HepG2 (cell line): ENCODE measurements around the gene C10orf67. TPM values are rescaled to one million over a fixed set of nuclear protein-coding genes. Genes with fewer than 3 reads are reported as not detected.
"Not testable (repeated sequence)": the region's sequence is repeated elsewhere in the genome, so short reads cannot be mapped to it uniquely, and the experiment has no call there.

Experiments used
- ATAC-seq: fragments of 200-7000 bp; cut with Tn5 transposase; 3 replicates; pipeline ENCODE4 v1.9.1; 2020; ENCODE audit warnings: mild to moderate bottlenecking, moderate library complexity
- BruUV-seq: library from RNA; stranded (reverse); fragments of 400-500 nt; replicated peaks from 2 replicates; lab custom pipeline; 2021; lab: Mats Ljungman, UMichigan
- CTCF ChIA-PET: fragments of 300-600 bp; formaldehyde crosslinking; extraction: SDS; loops from one replicate; lab custom pipeline; 2021; ENCODE audit warnings: low total read pairs, inconsistent platforms, low intra/inter-chr PET ratio; lab: Yijun Ruan, JAX
- POLR2A ChIA-PET: fragments of 350-600 bp; sonication (Branson Sonifier 250); formaldehyde crosslinking; loops from one replicate; lab custom pipeline; 2020; ENCODE audit warnings: antibody characterized with exemption, inconsistent platforms; lab: Yijun Ruan, JAX
- DNase-seq: peaks from one replicate; pipeline ENCODE4 v3.0.0-alpha.2; 2015; ENCODE audit warnings: low spot score
- FAIRE-seq: peaks from 3 replicates; lab custom pipeline; 2011; peaks lifted over from hg19 to GRCh38; lab: Jason Lieb, UNC
- H2AFZ ChIP-seq: one replicate; pipeline ENCODE4 v1.6.1; 2011; ENCODE audit warnings: low read length, inconsistent platforms
- H3K27ac ChIP-seq: fragments of 300-600 bp; 3 replicates; pipeline ENCODE4 v1.8.0; 2011; ENCODE audit warnings: mixed run types, mild to moderate bottlenecking, mixed read lengths, low read length, inconsistent platforms; ENCODE audit not compliant: insufficient read depth; ENCODE audit errors: extremely low read length
- H3K27me3 ChIP-seq, 2 experiments: fragments of 200-600 bp in 1 of 2; 2 replicates in 1 of 2; 3 replicates in 1 of 2; pipeline versions ENCODE4 v1.6.0 to v1.8.0; 2011; ENCODE audit warnings: low read length in 2 of 2, mild to moderate bottlenecking in 2 of 2, moderate library complexity in 2 of 2, inconsistent platforms in 1 of 2; ENCODE audit not compliant: insufficient read depth in 2 of 2, control insufficient read depth in 1 of 2
- H3K36me3 ChIP-seq, 2 experiments: fragments of 200-600 bp in 1 of 2; replicated peaks in 1 of 2; 2 replicates in 1 of 2; 3 replicates in 1 of 2; pipeline versions ENCODE4 v1.5.1 to v1.8.0; 2011; ENCODE audit warnings: low read length in 2 of 2, inconsistent platforms in 1 of 2; ENCODE audit not compliant: insufficient read depth in 2 of 2, control insufficient read depth in 1 of 2
- H3K4me1 ChIP-seq: 2 replicates; pipeline ENCODE4 v1.5.1; 2012; ENCODE audit warnings: low read length, inconsistent platforms; ENCODE audit not compliant: insufficient read depth
- H3K4me2 ChIP-seq: 2 replicates; pipeline ENCODE4 v1.6.0; 2011; ENCODE audit warnings: low read depth, low read length, inconsistent platforms
- H3K4me3 ChIP-seq, 3 experiments: fragments of 200-600 bp in 1 of 3; sonication (generic), shearing (Covaris generic) in 1 of 3; replicated peaks in 1 of 3; 2 replicates each; pipeline ENCODE4 v1.5.1; 2011 to 2016; ENCODE audit warnings: low read length in 3 of 3, inconsistent platforms in 2 of 3, low read depth in 2 of 3, mild to moderate bottlenecking in 2 of 3, control low read depth in 1 of 3, mixed read lengths in 1 of 3; ENCODE audit not compliant: insufficient read depth in 1 of 3
- H3K79me2 ChIP-seq: one replicate; pipeline ENCODE4 v1.6.1; 2011; ENCODE audit warnings: low read length, inconsistent platforms; ENCODE audit not compliant: insufficient read depth
- H3K9ac ChIP-seq: 2 replicates; pipeline ENCODE4 v1.6.0; 2011; ENCODE audit warnings: mild to moderate bottlenecking, low read depth, low read length, inconsistent platforms; ENCODE audit not compliant: insufficient read depth
- H3K9me3 ChIP-seq: 2 replicates; pipeline ENCODE4 v1.5.1; 2012; ENCODE audit warnings: mild to moderate bottlenecking, low read length
- H4K20me1 ChIP-seq: 2 replicates; pipeline ENCODE4 v1.6.0; 2011; ENCODE audit warnings: inconsistent platforms, mild to moderate bottlenecking, low read length, moderate library complexity; ENCODE audit not compliant: insufficient read depth
- ATF7 ChIP-seq, 2 experiments: fragments of 450-650 bp in 1 of 2; sonication (generic) in 1 of 2; formaldehyde crosslinking in 1 of 2; IDR thresholded peaks; 2 replicates each; pipeline versions ENCODE4 v1.4.0 to v1.6.1; 2016 to 2020; ENCODE audit warnings: antibody characterized with exemption in 1 of 2, mild to moderate bottlenecking in 1 of 2, missing genetic modification reagents in 1 of 2
- CBFB ChIP-seq: sonication (generic); formaldehyde crosslinking; IDR thresholded peaks from 2 replicates; pipeline ENCODE4 v1.4.0; 2020; ENCODE audit warnings: missing genetic modification reagents
- HDAC1 ChIP-seq: sonication (generic); formaldehyde crosslinking; IDR thresholded peaks from 2 replicates; pipeline ENCODE4 v1.5.1; 2020; ENCODE audit warnings: mild to moderate bottlenecking, missing genetic modification reagents
- HES4 ChIP-seq: sonication (generic); formaldehyde crosslinking; IDR thresholded peaks from 2 replicates; pipeline ENCODE4 v1.9.0; 2021; ENCODE audit warnings: mild to moderate bottlenecking, missing genetic modification reagents, borderline replicate concordance
- HHEX ChIP-seq: IDR thresholded peaks from 2 replicates; pipeline ENCODE4 v1.6.1; 2016; ENCODE audit warnings: control low read depth
- TEAD3 ChIP-seq: optimal IDR thresholded peaks from 2 replicates; pipeline ENCODE3; 2016; ENCODE audit warnings: borderline replicate concordance
- ZNF317 ChIP-seq: sonication (generic); formaldehyde crosslinking; IDR thresholded peaks from 2 replicates; pipeline ENCODE4 v1.5.0; 2020; ENCODE audit warnings: mild to moderate bottlenecking, missing genetic modification reagents
- ZNF367 ChIP-seq: sonication (generic); formaldehyde crosslinking; IDR thresholded peaks from 2 replicates; pipeline ENCODE4 v1.4.0; 2020; ENCODE audit warnings: missing genetic modification reagents, borderline replicate concordance
- ZNF569 ChIP-seq: sonication (generic); formaldehyde crosslinking; IDR thresholded peaks from 2 replicates; pipeline ENCODE4 v1.5.0; 2020; ENCODE audit warnings: mild to moderate bottlenecking, missing genetic modification reagents, moderate library complexity, borderline replicate concordance
- ZNF577 ChIP-seq: sonication (generic); formaldehyde crosslinking; IDR thresholded peaks from 2 replicates; pipeline ENCODE4 v1.4.0; 2020; ENCODE audit warnings: mild to moderate bottlenecking, low read depth, missing genetic modification reagents, borderline replicate concordance
- ZNF687 ChIP-seq: sonication (generic); formaldehyde crosslinking; IDR thresholded peaks from 2 replicates; pipeline ENCODE4 v1.5.1; 2020; ENCODE audit warnings: mild to moderate bottlenecking, missing genetic modification reagents, moderate library complexity
- ZNF782 ChIP-seq: sonication (generic); formaldehyde crosslinking; IDR thresholded peaks from 2 replicates; pipeline ENCODE4 v1.4.0; 2020; ENCODE audit warnings: missing genetic modification reagents, mild to moderate bottlenecking, borderline replicate concordance
- WGBS: methylation state at CpG from one replicate; pipeline ENCODE4 v1.1.6; 2017; ENCODE audit warnings: low lambda C conversion rate; 5-methylcytosine and 5-hydroxymethylcytosine counted together
- in situ Hi-C: cut with HindIII; loops from 2 replicates; pipeline ENCODE4 v1.10.0; 2017; ENCODE audit warnings: low pct_unique_long_range_greater_than_20kb; ENCODE audit not compliant: extremely low pct_ligation_motif_present
- intact Hi-C: fragments of 100-400 bp; cut with micrococcal nuclease; formaldehyde crosslinking; loops from one replicate; pipeline ENCODE4 v1.10.0; 2022; ENCODE audit not compliant: unreplicated experiment
- polyA plus RNA-seq, 8 experiments: library from polyadenylated mRNA; depleted of rRNA in 3 of 8; stranded (reverse) in 7 of 8; unstranded in 1 of 8; fragments of >200 nt; fragmentation: Illumina TruSeq in 4 of 8; extraction: Trizol in 4 of 8; gene quantifications; 2 replicates each; pipeline versions ENCODE4 v1.2.1 to v1.2.3, GENCODE V29; 2011 to 2016; ENCODE audit warnings: low read depth in 4 of 8, missing spikeins in 1 of 8, mixed read lengths in 1 of 8; ENCODE audit not compliant: insufficient read depth in 1 of 8
- total RNA-seq, 5 experiments: library from RNA; depleted of rRNA; stranded (reverse); fragments of >200 nt; fragmentation: Illumina TruSeq; extraction: Trizol; gene quantifications; 2 replicates each; pipeline ENCODE4 v1.2.3, GENCODE V29; 2016; ENCODE audit warnings: low read depth in 1 of 5
- TF ChIP-seq, protein P1 (sequence below): sonication (generic); formaldehyde crosslinking; IDR thresholded peaks from 2 replicates; pipeline ENCODE4 v1.4.0; 2020; ENCODE audit warnings: mild to moderate bottlenecking, missing genetic modification reagents, borderline replicate concordance

Gene C10orf67
- total and polyA plus RNA-seq, 2 of the 13 experiments (the other 11 are each of a cell fraction or from before 2014, with no cell fraction given): not detected

- H3K36me3 ChIP-seq, CTCF ChIA-PET, H2AFZ ChIP-seq, intact Hi-C loops, H3K27me3 ChIP-seq, H3K27ac ChIP-seq, H3K4me2 ChIP-seq, DNase-seq, FAIRE-seq, H3K9me3 ChIP-seq, H3K79me2 ChIP-seq, BruUV-seq, in situ Hi-C loops: not testable (repeated sequence)
- peaks cover 33% of the 10 kb centered on the region for H3K4me1 ChIP-seq
- WGBS: no CpG with 5 or more reads among the region's 1 CpG
- TF ChIP-seq ZNF317: peak; percentile 92
- TF ChIP-seq, all 625 proteins: peak for 1; not testable (repeated sequence) for 624
- H3K4me3 ChIP-seq, ATAC-seq, POLR2A ChIA-PET, H4K20me1 ChIP-seq, H3K9ac ChIP-seq: not testable (repeated sequence)
Measured at GRCh38 chr10:23241779-23242178, 102.8 kb downstream of the C10orf67 start.

DNA sequence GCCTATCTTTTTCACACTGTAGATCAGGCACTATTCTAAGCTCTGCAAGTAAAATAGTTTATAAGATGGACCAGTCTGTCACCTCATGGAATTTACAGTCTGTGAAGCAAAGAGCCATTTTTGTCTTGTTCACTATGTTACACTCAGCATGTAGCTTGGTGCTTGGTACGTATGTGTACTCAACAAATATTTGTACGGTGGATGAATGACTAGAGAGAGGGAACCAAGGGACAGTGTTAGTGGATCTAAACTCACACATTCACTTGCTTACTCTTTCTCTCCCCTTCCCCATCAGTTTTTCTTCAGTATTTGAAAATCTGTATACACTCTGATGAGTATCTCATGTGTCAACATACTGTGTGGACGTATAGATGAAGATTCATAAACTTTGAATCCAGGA, 106.6 kb downstream of the C10orf67 start:
- Histone ChIP-seq H4K20me1 (no peaks in the 10 kb centered on the region), H3K9ac (no peak overlapping the region), H3K4me2 (no peak overlapping the region), H3K4me3 (no peak overlapping the region), H3K79me2 (no peaks in the 10 kb centered on the region), H3K36me3 (no peaks in the 10 kb centered on the region), H3K27ac (no peak overlapping the region), H2AFZ (no peak overlapping the region), H3K4me1 (peaks cover 33% of the 10 kb centered on the region), H3K9me3 (no peaks in the 10 kb centered on the region), H3K27me3 (no peaks in the 10 kb centered on the region)
- peak; percentile 4 for FAIRE-seq
- BruUV-seq: no TSS peak
- peak; percentile 52 for DNase-seq
- POLR2A ChIA-PET: no interaction called here
- CTCF ChIA-PET: no interaction called here
- in situ Hi-C loops: no loop called here
- intact Hi-C loops: no loop called here
- peak; percentile 98 for ATAC-seq
- 0% methylated on average over 3 of the region's 3 CpGs for WGBS
- TF ChIP-seq HES4 (CRISPR knock-in tag) (no peak), ZNF569 (no peak), HHEX (CRISPR knock-in tag) (no peak), TEAD3 (CRISPR knock-in tag) (peak; percentile 42), ZNF687 (CRISPR knock-in tag) (no peak), ATF7 (IDR thresholded peaks at IDR 0.05) (no peak), ATF7 (CRISPR knock-in tag; IDR thresholded peaks at IDR 0.05) (no peak), HDAC1 (CRISPR knock-in tag) (no peak), ZNF367 (CRISPR knock-in tag) (no peak), CBFB (CRISPR knock-in tag) (no peak), ZNF782 (CRISPR knock-in tag) (no peak), ZNF577 (no peak)
- TF ChIP-seq, protein P1, sequence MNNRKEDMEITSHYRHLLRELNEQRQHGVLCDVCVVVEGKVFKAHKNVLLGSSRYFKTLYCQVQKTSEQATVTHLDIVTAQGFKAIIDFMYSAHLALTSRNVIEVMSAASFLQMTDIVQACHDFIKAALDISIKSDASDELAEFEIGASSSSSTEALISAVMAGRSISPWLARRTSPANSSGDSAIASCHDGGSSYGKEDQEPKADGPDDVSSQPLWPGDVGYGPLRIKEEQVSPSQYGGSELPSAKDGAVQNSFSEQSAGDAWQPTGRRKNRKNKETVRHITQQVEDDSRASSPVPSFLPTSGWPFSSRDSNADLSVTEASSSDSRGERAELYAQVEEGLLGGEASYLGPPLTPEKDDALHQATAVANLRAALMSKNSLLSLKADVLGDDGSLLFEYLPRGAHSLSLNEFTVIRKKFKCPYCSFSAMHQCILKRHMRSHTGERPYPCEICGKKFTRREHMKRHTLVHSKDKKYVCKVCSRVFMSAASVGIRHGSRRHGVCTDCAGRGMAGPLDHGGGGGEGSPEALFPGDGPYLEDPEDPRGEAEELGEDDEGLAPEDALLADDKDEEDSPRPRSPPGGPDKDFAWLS (CRISPR knock-in tag): no peak
